ENCODE measurements around the gene FXYD2.

GRCh38 chr11:117830072-117830471 is 5.5 kb upstream of the FXYD2 start:
- TF ChIP-seq EZH2phosphoT487 (IDR thresholded peaks at IDR 0.05; ENCODE audit: insufficient read depth, low read depth) (no peak), EZH2 (IDR thresholded peaks at IDR 0.05; ENCODE audit: insufficient read depth, poor library complexity, severe bottlenecking) (no peak)

Data from GM23248 (cell line).